ES-I3 (cell line): Measurements from ENCODE around the gene ATP1A3.

Experiments used
- H3K36me3 ChIP-seq: 2 replicates; pipeline ENCODE4 v1.6.1; 2013; ENCODE audit warnings: mild to moderate bottlenecking, low read length, control low read depth, moderate library complexity; ENCODE audit not compliant: insufficient read depth
- H3K4me1 ChIP-seq: 2 replicates; pipeline ENCODE4 v1.6.1; 2013; ENCODE audit warnings: mild to moderate bottlenecking, control low read depth, low read length; ENCODE audit not compliant: insufficient read depth
- H3K9ac ChIP-seq: 2 replicates; pipeline ENCODE4 v1.6.1; 2013; ENCODE audit warnings: low read depth, mild to moderate bottlenecking, low read length, moderate library complexity
- H3K9me3 ChIP-seq: 2 replicates; pipeline ENCODE4 v1.6.1; 2013; ENCODE audit warnings: mild to moderate bottlenecking, low read length, moderate library complexity; ENCODE audit not compliant: control insufficient read depth, insufficient read depth

Gene ATP1A3

DNA sequence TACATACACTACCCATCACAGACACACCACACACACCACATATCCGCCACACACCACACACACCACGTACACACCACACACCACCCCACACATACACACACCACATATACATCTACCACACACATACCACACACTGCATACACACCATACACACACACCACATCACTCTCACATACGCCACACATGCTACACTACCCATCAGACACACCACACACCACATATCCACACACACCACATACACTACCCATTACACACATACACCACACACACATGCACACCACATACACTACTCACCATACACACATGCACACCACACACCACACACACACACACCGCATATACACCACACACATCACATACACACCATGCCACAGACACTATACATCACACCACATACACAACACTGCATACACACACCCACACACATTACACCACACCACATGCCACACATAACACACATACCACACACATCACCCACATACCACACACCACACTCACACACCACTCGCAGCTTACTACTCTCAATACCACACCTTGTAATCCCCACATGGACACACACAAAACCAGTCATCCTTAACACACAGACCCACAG lies 75.3 kb downstream of the ATP1A3 start:
- Histone ChIP-seq H3K4me1 (no peaks in the 10 kb centered on the region; the same call in 1 of the 2 replicates), H3K36me3 (no peaks in the 10 kb centered on the region), H3K9ac (no peak overlapping the region), H3K9me3 (no peaks in the 10 kb centered on the region)

GRCh38 chr19:41918095-41918494 lies 75.9 kb downstream of the ATP1A3 start:
- Histone ChIP-seq H3K9me3 (no peaks in the 10 kb centered on the region), H3K9ac (no peak overlapping the region)

DNA sequence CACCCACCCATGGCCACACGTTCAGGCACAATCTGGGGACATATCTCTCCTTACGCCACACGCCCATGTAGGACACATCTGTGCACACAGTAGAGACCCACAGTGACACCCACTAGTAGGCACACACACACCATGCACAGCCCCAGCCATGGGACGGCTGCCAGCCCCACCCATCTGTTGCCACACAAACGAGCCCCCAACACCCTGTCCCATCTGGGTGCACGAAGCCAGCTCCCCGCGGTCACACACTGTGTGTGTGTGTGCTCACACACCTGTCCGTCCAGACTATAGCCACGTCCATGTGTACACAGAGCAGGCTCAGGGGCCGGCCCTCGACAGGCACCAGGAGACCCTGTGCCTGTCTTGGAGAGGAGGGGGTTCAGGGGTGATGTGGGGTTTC lies 76.4 kb downstream of the ATP1A3 start:
- no peak overlapping the region for H3K9ac ChIP-seq
- H3K4me1 ChIP-seq: no peaks in the 10 kb centered on the region; the same call in 1 of the 2 replicates
- no peaks in the 10 kb centered on the region for H3K36me3 ChIP-seq
- H3K9me3 ChIP-seq: no peaks in the 10 kb centered on the region

More at GRCh38 chr19:41918095-41918494, 75.9 kb downstream of the ATP1A3 start:
- no peaks in the 10 kb centered on the region for H3K36me3 ChIP-seq
- H3K4me1 ChIP-seq: no peaks in the 10 kb centered on the region; the same call in 1 of the 2 replicates
